IMR-90 (cell line): ENCODE results near the gene PDE11A.

Source experiments
- RAD21 ChIP-seq: IDR thresholded peaks from 2 replicates; pipeline ENCODE4 v1.6.1; 2012; ENCODE audit warnings: low read length, improper control_type of control experiment
- TF ChIP-seq, protein P1 (sequence below): conservative IDR thresholded peaks from 2 replicates; pipeline ENCODE4 v1.5.1; 2012; ENCODE audit warnings: mild to moderate bottlenecking, low read depth, low read length, improper control_type of control experiment
- TF ChIP-seq, protein P2 (sequence below): fragments of 150-350 bp; IDR thresholded peaks from 2 replicates; pipeline ENCODE4 v1.6.1; 2017; ENCODE audit warnings: mild to moderate bottlenecking, antibody characterized with exemption, low read length, low read depth

DNA sequence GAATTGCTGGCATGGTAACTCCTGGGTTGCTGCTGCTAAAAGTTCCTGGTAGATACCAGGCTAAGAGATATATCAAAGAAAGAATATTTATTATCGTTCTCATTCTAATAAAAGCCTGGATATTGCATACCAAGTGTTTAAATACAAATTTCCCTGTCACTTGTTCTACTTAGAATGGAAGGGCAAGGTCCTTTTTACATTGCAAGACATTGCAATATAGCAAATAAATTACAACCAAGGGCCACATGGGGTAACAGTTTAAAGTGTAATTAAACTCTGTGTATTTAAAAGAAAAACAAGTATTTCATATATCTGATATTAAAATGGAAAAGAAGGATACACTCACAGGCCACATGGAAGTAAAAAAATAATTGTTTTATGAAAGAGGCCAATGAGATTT is 16.2 kb downstream of the PDE11A start:
- TF ChIP-seq, protein P1, sequence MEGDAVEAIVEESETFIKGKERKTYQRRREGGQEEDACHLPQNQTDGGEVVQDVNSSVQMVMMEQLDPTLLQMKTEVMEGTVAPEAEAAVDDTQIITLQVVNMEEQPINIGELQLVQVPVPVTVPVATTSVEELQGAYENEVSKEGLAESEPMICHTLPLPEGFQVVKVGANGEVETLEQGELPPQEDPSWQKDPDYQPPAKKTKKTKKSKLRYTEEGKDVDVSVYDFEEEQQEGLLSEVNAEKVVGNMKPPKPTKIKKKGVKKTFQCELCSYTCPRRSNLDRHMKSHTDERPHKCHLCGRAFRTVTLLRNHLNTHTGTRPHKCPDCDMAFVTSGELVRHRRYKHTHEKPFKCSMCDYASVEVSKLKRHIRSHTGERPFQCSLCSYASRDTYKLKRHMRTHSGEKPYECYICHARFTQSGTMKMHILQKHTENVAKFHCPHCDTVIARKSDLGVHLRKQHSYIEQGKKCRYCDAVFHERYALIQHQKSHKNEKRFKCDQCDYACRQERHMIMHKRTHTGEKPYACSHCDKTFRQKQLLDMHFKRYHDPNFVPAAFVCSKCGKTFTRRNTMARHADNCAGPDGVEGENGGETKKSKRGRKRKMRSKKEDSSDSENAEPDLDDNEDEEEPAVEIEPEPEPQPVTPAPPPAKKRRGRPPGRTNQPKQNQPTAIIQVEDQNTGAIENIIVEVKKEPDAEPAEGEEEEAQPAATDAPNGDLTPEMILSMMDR: no peak
- TF ChIP-seq RAD21: no peak
- TF ChIP-seq, protein P2, sequence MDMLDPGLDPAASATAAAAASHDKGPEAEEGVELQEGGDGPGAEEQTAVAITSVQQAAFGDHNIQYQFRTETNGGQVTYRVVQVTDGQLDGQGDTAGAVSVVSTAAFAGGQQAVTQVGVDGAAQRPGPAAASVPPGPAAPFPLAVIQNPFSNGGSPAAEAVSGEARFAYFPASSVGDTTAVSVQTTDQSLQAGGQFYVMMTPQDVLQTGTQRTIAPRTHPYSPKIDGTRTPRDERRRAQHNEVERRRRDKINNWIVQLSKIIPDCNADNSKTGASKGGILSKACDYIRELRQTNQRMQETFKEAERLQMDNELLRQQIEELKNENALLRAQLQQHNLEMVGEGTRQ: no peak
